H1 (cell line): ENCODE data around the gene KAT2A. TPM values are rescaled to one million over a fixed set of nuclear protein-coding genes. Genes with fewer than 3 reads are reported as not detected.
A peak's percentile ranks its signal among the peaks of the same experiment; 100 is the strongest.

Experiments used
- CTCF ChIA-PET: fragments of 300-600 bp; sonication (Branson Sonifier 250); formaldehyde crosslinking; loops from one replicate; lab custom pipeline; 2021; ENCODE audit not compliant: partially characterized antibody; lab: Charles Lee
- POLR2A ChIA-PET: fragments of 300-600 bp; sonication (Branson Sonifier 250); formaldehyde crosslinking; loops from one replicate; lab custom pipeline; 2021; ENCODE audit warnings: inconsistent platforms; ENCODE audit not compliant: partially characterized antibody; lab: Charles Lee
- DNase-seq, 2 experiments: peaks; one replicate each; pipeline versions ENCODE4 v3.0.0 to v3.0.0-alpha.2; 2010 to 2022; ENCODE audit warnings: low spot score in 2 of 2, low read depth in 1 of 2, mixed read lengths in 1 of 2
- FAIRE-seq: peaks from 2 replicates; lab custom pipeline; 2011; peaks lifted over from hg19 to GRCh38; lab: Jason Lieb, UNC
- H2AFZ ChIP-seq: 2 replicates; pipeline ENCODE4 v1.8.1; 2012; ENCODE audit warnings: low read length, inconsistent platforms
- H2AK5ac ChIP-seq: 2 replicates; pipeline ENCODE4 v1.6.1; 2013; ENCODE audit warnings: low read depth, low read length
- H2BK120ac ChIP-seq: replicated peaks from 2 replicates; pipeline ENCODE3; 2013; ENCODE audit warnings: low read depth, low read length, inconsistent platforms
- H2BK12ac ChIP-seq: 2 replicates; pipeline ENCODE4 v1.6.1; 2013; ENCODE audit warnings: low read depth, low read length
- H2BK15ac ChIP-seq: 2 replicates; pipeline ENCODE4 v1.6.1; 2013; ENCODE audit warnings: low read length
- H2BK20ac ChIP-seq: 2 replicates; pipeline ENCODE4 v1.6.1; 2013; ENCODE audit warnings: low read length
- H2BK5ac ChIP-seq: 2 replicates; pipeline ENCODE4 v1.6.1; 2013; ENCODE audit warnings: low read depth, low read length
- H3K14ac ChIP-seq: 2 replicates; pipeline ENCODE4 v1.6.1; 2013; ENCODE audit warnings: inconsistent platforms; ENCODE audit not compliant: insufficient read length
- H3K18ac ChIP-seq: 2 replicates; pipeline ENCODE4 v1.6.1; 2013; ENCODE audit warnings: low read length; ENCODE audit errors: extremely low read depth
- H3K23ac ChIP-seq: 2 replicates; pipeline ENCODE4 v1.6.1; 2013; ENCODE audit warnings: inconsistent platforms; ENCODE audit not compliant: insufficient read length
- H3K23me2 ChIP-seq: 2 replicates; pipeline ENCODE4 v1.6.1; 2013; ENCODE audit warnings: low read depth, low read length
- H3K27ac ChIP-seq: 2 replicates; pipeline ENCODE4 v1.6.1; 2011; ENCODE audit warnings: low read depth, low read length, inconsistent platforms
- H3K27me3 ChIP-seq, 4 experiments: replicated peaks in 1 of 4; 1 replicate in 1 of 4; 2 replicates in 3 of 4; pipeline versions ENCODE4 v1.6.1 to v1.8.1; 2011 to 2013; ENCODE audit warnings: low read length in 3 of 4, mild to moderate bottlenecking in 3 of 4, inconsistent platforms in 2 of 4, mixed read lengths in 2 of 4, moderate library complexity in 1 of 4; ENCODE audit not compliant: control insufficient read depth in 3 of 4, insufficient read depth in 3 of 4; ENCODE audit errors: extremely low read depth in 1 of 4
- H3K36me3 ChIP-seq, 4 experiments: 2 replicates each; pipeline versions ENCODE4 v1.6.1 to v1.8.1; 2011 to 2013; ENCODE audit warnings: mild to moderate bottlenecking in 4 of 4, low read length in 3 of 4, moderate library complexity in 2 of 4, control low read depth in 1 of 4, inconsistent platforms in 1 of 4; ENCODE audit not compliant: insufficient read depth in 4 of 4, control insufficient read depth in 2 of 4
- H3K4ac ChIP-seq: replicated peaks from 2 replicates; pipeline ENCODE3; 2013; ENCODE audit warnings: low read length, low read depth, mixed read lengths, inconsistent platforms; ENCODE audit not compliant: insufficient read length
- H3K4me1 ChIP-seq, 4 experiments: replicated peaks in 1 of 4; 1 replicate in 1 of 4; 2 replicates in 3 of 4; pipeline versions ENCODE4 v1.6.1 to v1.8.1; 2011 to 2013; ENCODE audit warnings: low read length in 3 of 4, inconsistent platforms in 2 of 4, mixed read lengths in 1 of 4; ENCODE audit not compliant: insufficient read depth in 4 of 4, control insufficient read depth in 3 of 4
- H3K4me2 ChIP-seq, 2 experiments: 2 replicates each; pipeline versions ENCODE4 v1.6.1 to v1.8.1; 2011 to 2013; ENCODE audit warnings: low read depth in 2 of 2, low read length in 2 of 2, control low read depth in 1 of 2, inconsistent platforms in 1 of 2, mild to moderate bottlenecking in 1 of 2; ENCODE audit not compliant: insufficient read depth in 1 of 2
- H3K4me3 ChIP-seq, 4 experiments: fragments of 200-600, 300-600 bp in 1 of 4; sonication (generic), shearing (Covaris generic), sonication (Bioruptor Twin) in 1 of 4; 2 replicates each; pipeline versions ENCODE4 v1.5.1 to v1.8.1; 2011 to 2016; ENCODE audit warnings: low read length in 4 of 4, low read depth in 3 of 4, control low read depth in 2 of 4, inconsistent platforms in 2 of 4, mild to moderate bottlenecking in 2 of 4, mixed read lengths in 1 of 4, moderate library complexity in 1 of 4; ENCODE audit not compliant: insufficient read depth in 2 of 4; ENCODE audit errors: extremely low read depth in 1 of 4
- H3K56ac ChIP-seq: replicated peaks from 2 replicates; pipeline ENCODE3; 2013; ENCODE audit warnings: low read depth, mild to moderate bottlenecking, mixed read lengths, low read length, inconsistent platforms; ENCODE audit not compliant: insufficient read length
- H3K79me1 ChIP-seq: 2 replicates; pipeline ENCODE4 v1.6.1; 2013; ENCODE audit warnings: low read depth, low read length, control low read depth
- H3K79me2 ChIP-seq, 2 experiments: 2 replicates each; pipeline versions ENCODE4 v1.6.1 to v1.8.1; 2012 to 2013; ENCODE audit warnings: low read length in 2 of 2, mild to moderate bottlenecking in 2 of 2, inconsistent platforms in 1 of 2; ENCODE audit not compliant: insufficient read depth in 2 of 2, control insufficient read depth in 1 of 2
- H3K9ac ChIP-seq, 4 experiments: replicated peaks in 1 of 4; 1 replicate in 1 of 4; 2 replicates in 3 of 4; pipeline versions ENCODE4 v1.6.1 to v1.8.1; 2011 to 2013; ENCODE audit warnings: low read depth in 3 of 4, low read length in 3 of 4, control low read depth in 2 of 4, mild to moderate bottlenecking in 2 of 4, moderate library complexity in 2 of 4, inconsistent platforms in 1 of 4; ENCODE audit errors: extremely low read depth in 1 of 4
- H3K9me3 ChIP-seq, 2 experiments: 2 replicates each; pipeline versions ENCODE4 v1.6.1 to v1.8.1; 2012 to 2013; ENCODE audit warnings: mild to moderate bottlenecking in 2 of 2, moderate library complexity in 2 of 2, control low read depth in 1 of 2, inconsistent platforms in 1 of 2, low read depth in 1 of 2, low read length in 1 of 2, mixed read lengths in 1 of 2; ENCODE audit not compliant: insufficient read depth in 2 of 2
- H4K20me1 ChIP-seq, 2 experiments: replicated peaks in 1 of 2; 2 replicates each; pipeline versions ENCODE3 to v1.8.1; 2011 to 2013; ENCODE audit warnings: inconsistent platforms in 2 of 2, low read length in 2 of 2, mild to moderate bottlenecking in 1 of 2; ENCODE audit not compliant: insufficient read depth in 2 of 2, control insufficient read depth in 1 of 2
- H4K5ac ChIP-seq: 2 replicates; pipeline ENCODE4 v1.6.1; 2013; ENCODE audit warnings: low read length, low read depth, mixed read lengths, inconsistent platforms; ENCODE audit not compliant: insufficient read length
- H4K8ac ChIP-seq: 2 replicates; pipeline ENCODE4 v1.8.0; 2013; ENCODE audit warnings: mild to moderate bottlenecking, moderate library complexity, low read length, inconsistent platforms; ENCODE audit not compliant: insufficient read depth; ENCODE audit errors: extremely low read depth
- H4K91ac ChIP-seq: replicated peaks from 2 replicates; pipeline ENCODE3; 2013; ENCODE audit warnings: low read length, mixed read lengths, inconsistent platforms; ENCODE audit not compliant: insufficient read length
- CEBPB ChIP-seq: IDR thresholded peaks from 2 replicates; pipeline ENCODE4 v1.6.1; 2012; ENCODE audit warnings: low read depth, low read length
- CHD2 ChIP-seq: IDR thresholded peaks from 2 replicates; pipeline ENCODE4 v1.6.1; 2012; ENCODE audit warnings: low read length, improper control_type of control experiment
- JUN ChIP-seq: IDR thresholded peaks from 2 replicates; pipeline ENCODE4 v1.6.1; 2011; ENCODE audit warnings: low read depth, mild to moderate bottlenecking, improper control_type of control experiment, low read length
- KDM4A ChIP-seq: IDR thresholded peaks from one replicate; pipeline ENCODE4 v1.7.1; 2012; ENCODE audit warnings: low read depth, mild to moderate bottlenecking, moderate library complexity, low read length, inconsistent platforms; ENCODE audit not compliant: severe bottlenecking
- NANOG ChIP-seq: IDR thresholded peaks from 2 replicates; pipeline ENCODE4 v1.6.1; 2011; ENCODE audit warnings: low read length, low read depth, mild to moderate bottlenecking, inconsistent platforms; ENCODE audit not compliant: insufficient read depth, poor library complexity, severe bottlenecking
- SAP30 ChIP-seq: fragments of 300-600 bp; sonication (generic); IDR thresholded peaks from 2 replicates; pipeline ENCODE4 v1.7.1; 2012; ENCODE audit warnings: low read length, moderate library complexity, mild to moderate bottlenecking, inconsistent platforms; ENCODE audit not compliant: insufficient read depth, insufficient replicate concordance
- SP2 ChIP-seq: IDR thresholded peaks from 2 replicates; pipeline ENCODE4 v1.6.1; 2012; ENCODE audit warnings: mild to moderate bottlenecking, low read length, inconsistent platforms
- TAF7 ChIP-seq: optimal IDR thresholded peaks from 2 replicates; pipeline ENCODE3; 2011; ENCODE audit warnings: low read depth, mild to moderate bottlenecking, inconsistent platforms, low read length, moderate library complexity, borderline replicate concordance
- WGBS, 2 experiments: shearing (Covaris generic) in 1 of 2; methylation state at CpG; one replicate each; pipeline versions ENCODE4 v1.1.6 to v1.1.7; 2013 to 2015; ENCODE audit warnings: low lambda C conversion rate in 2 of 2, mixed read lengths in 2 of 2, inconsistent platforms in 1 of 2, low coverage in 1 of 2, missing lambda C conversion rate in 1 of 2; ENCODE audit not compliant: insufficient replicate concordance in 2 of 2, insufficient coverage in 1 of 2, insufficient read length in 1 of 2; ENCODE audit errors: extremely low coverage in 1 of 2, missing lambda C conversion rate in 1 of 2; 5-methylcytosine and 5-hydroxymethylcytosine counted together
- polyA plus RNA-seq, 7 experiments: library from polyadenylated mRNA; depleted of rRNA in 3 of 7; stranded (reverse) in 5 of 7; unstranded in 2 of 7; fragments of >200 nt in 5 of 7; fragments of 200-250 nt in 2 of 7; gene quantifications; 1 replicate in 5 of 7; 2 replicates in 1 of 7; 4 replicates in 1 of 7; pipeline versions ENCODE4 v1.2.1 to v1.2.3, GENCODE V29; 2011 to 2013; ENCODE audit warnings: missing spikeins in 2 of 7, mixed read lengths in 2 of 7
- total RNA-seq: library from RNA; stranded (reverse); fragmentation: NEBNext Ultra II Directional; extraction: Animal tissue kit (Norgen Biotek cat#: 25700); gene quantifications from 2 replicates; pipeline ENCODE4 v1.2.1, GENCODE V29; 2021
- TF ChIP-seq, protein P1 (sequence below): IDR thresholded peaks from 2 replicates; pipeline ENCODE4 v1.6.1; 2012; ENCODE audit warnings: inconsistent platforms

KAT2A gene
- total and polyA plus RNA-seq, 2 of the 8 experiments (the other 6 are each of a cell fraction or from before 2014, with no cell fraction given): 34.2 to 40.1 TPM

- DNase-seq (no peak), FAIRE-seq (no peak)
- no peak overlapping the region for H3K9ac ChIP-seq
- no peak overlapping the region for H3K23ac ChIP-seq
- H4K91ac ChIP-seq: no peak overlapping the region
- no peaks in the 10 kb centered on the region for H3K27me3 ChIP-seq
- H3K23me2 ChIP-seq: peaks cover 2% of the 10 kb centered on the region; the same call in 1 of the 2 replicates
- H3K79me2 ChIP-seq: no peaks in the 10 kb centered on the region
- H3K4me3 ChIP-seq: no peak overlapping the region
- no peak overlapping the region for H3K56ac ChIP-seq
- H2BK5ac ChIP-seq: no peak overlapping the region
- POLR2A ChIA-PET: interaction anchor here (0.8 to 7.2 kb wide), 6 partner anchors 11 to 99 kb away, joined by 3 to 51 read pairs (median 4); partner anchors contain the start of genes HSPB9 and KAT2A
- peaks cover 0 to 4% (median 2%) of the 10 kb centered on the region in 4 experiments; a peak in 5 of 8 replicates for H3K36me3 ChIP-seq
- no peak overlapping the region for H2AFZ ChIP-seq
- H3K4me1 ChIP-seq: peaks cover 0 to 18% (median 10%) of the 10 kb centered on the region in 4 experiments; a peak in 6 of 7 replicates
- 93% methylated on average over 18 of the region's 18 CpGs; no CpG with 5 or more reads in 1 of the 2 experiments for WGBS, 2 experiments
- no peak overlapping the region for H3K4me2 ChIP-seq
- no peaks in the 10 kb centered on the region for H3K79me1 ChIP-seq
- H4K5ac ChIP-seq: no peak overlapping the region
- H2BK12ac ChIP-seq: 0 out of 2 replicates have a peak overlapping the region, but pooled peaks have one; percentile 52
- no peak overlapping the region for H3K4ac ChIP-seq
- H3K18ac ChIP-seq: no peak overlapping the region
- no peak overlapping the region for H2BK15ac ChIP-seq
- H3K9me3 ChIP-seq: no peaks in the 10 kb centered on the region
- CTCF ChIA-PET: interaction anchor here (1.2 to 39.4 kb wide), 9 partner anchors 5 to 151 kb away, joined by 3 to 1084 read pairs (median 8); partner anchors contain the start of genes DHX58, DNAJC7, HSPB9 and KAT2A
- no peak overlapping the region for H3K27ac ChIP-seq
- H2BK20ac ChIP-seq: no peak overlapping the region
- no peak overlapping the region for H2BK120ac ChIP-seq
- H4K8ac ChIP-seq: no peak overlapping the region
- no peak overlapping the region for H2AK5ac ChIP-seq
- no peak overlapping the region for H3K14ac ChIP-seq
- H4K20me1 ChIP-seq: no peaks in the 10 kb centered on the region
- TF ChIP-seq TAF7: no peak
- no peak for TF ChIP-seq KDM4A
- TF ChIP-seq CEBPB: no peak
- TF ChIP-seq CHD2: no peak
- TF ChIP-seq NANOG: no peak
- TF ChIP-seq, protein P1, sequence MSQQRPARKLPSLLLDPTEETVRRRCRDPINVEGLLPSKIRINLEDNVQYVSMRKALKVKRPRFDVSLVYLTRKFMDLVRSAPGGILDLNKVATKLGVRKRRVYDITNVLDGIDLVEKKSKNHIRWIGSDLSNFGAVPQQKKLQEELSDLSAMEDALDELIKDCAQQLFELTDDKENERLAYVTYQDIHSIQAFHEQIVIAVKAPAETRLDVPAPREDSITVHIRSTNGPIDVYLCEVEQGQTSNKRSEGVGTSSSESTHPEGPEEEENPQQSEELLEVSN: no peak
- TF ChIP-seq SP2: no peak
- TF ChIP-seq SAP30: no peak
- no peak for TF ChIP-seq JUN
These were observed 10.6 kb downstream of the KAT2A start for GRCh38 chr17:42110301-42111264.
